ENCODE measurements around the gene EIF4G3.

Gene EIF4G3

DNA sequence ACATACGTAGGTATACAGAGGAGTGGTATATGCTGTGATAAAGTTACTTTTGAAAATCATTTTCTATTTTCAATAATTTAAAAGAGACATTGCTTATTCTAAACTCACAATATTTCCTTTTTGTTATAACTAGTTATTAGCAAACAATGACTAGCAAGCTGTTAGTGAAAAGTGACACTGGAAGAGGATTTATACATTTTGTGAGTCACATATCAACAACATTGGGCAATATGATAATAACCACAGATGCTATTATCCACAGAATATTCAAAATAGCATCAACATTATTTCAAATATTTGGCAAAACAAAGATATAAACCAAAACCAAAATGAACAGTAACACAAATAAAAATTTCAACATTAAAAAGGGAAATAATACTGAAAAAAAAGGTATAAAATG is 285.6 kb downstream of the EIF4G3 start:
- TF ChIP-seq, protein P1, sequence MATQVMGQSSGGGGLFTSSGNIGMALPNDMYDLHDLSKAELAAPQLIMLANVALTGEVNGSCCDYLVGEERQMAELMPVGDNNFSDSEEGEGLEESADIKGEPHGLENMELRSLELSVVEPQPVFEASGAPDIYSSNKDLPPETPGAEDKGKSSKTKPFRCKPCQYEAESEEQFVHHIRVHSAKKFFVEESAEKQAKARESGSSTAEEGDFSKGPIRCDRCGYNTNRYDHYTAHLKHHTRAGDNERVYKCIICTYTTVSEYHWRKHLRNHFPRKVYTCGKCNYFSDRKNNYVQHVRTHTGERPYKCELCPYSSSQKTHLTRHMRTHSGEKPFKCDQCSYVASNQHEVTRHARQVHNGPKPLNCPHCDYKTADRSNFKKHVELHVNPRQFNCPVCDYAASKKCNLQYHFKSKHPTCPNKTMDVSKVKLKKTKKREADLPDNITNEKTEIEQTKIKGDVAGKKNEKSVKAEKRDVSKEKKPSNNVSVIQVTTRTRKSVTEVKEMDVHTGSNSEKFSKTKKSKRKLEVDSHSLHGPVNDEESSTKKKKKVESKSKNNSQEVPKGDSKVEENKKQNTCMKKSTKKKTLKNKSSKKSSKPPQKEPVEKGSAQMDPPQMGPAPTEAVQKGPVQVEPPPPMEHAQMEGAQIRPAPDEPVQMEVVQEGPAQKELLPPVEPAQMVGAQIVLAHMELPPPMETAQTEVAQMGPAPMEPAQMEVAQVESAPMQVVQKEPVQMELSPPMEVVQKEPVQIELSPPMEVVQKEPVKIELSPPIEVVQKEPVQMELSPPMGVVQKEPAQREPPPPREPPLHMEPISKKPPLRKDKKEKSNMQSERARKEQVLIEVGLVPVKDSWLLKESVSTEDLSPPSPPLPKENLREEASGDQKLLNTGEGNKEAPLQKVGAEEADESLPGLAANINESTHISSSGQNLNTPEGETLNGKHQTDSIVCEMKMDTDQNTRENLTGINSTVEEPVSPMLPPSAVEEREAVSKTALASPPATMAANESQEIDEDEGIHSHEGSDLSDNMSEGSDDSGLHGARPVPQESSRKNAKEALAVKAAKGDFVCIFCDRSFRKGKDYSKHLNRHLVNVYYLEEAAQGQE (IDR thresholded peaks at IDR 0.05; ENCODE audit: insufficient read depth in 1 of 2, low read depth in 2 of 2, low read length in 2 of 2) = no peak
- TF ChIP-seq POLR2AphosphoS5 (IDR thresholded peaks at IDR 0.05; ENCODE audit: low read depth, low read length) (no peak), FOXP2 (optimal IDR thresholded peaks at IDR 0.05; ENCODE audit: borderline replicate concordance, extremely low read depth, extremely low read length, insufficient read depth) (no peak), TAF1 (IDR thresholded peaks at IDR 0.05; ENCODE audit: borderline replicate concordance, insufficient read depth, low read length) (no peak), SIN3A (IDR thresholded peaks at IDR 0.05; ENCODE audit: borderline replicate concordance, insufficient read depth, low read length) (no peak)

GRCh38 chr1:20887246-20887645 is 289.5 kb downstream of the EIF4G3 start:
- TF ChIP-seq FOXP2 (optimal IDR thresholded peaks at IDR 0.05; ENCODE audit: borderline replicate concordance, extremely low read depth, extremely low read length, insufficient read depth) = no peak
- no peak for TF ChIP-seq SIN3A (IDR thresholded peaks at IDR 0.05; ENCODE audit: borderline replicate concordance, insufficient read depth, low read length)
- TF ChIP-seq, protein P1 (IDR thresholded peaks at IDR 0.05; ENCODE audit: insufficient read depth in 1 of 2, low read depth in 2 of 2, low read length in 2 of 2) = no peak
- TF ChIP-seq TAF1 (IDR thresholded peaks at IDR 0.05; ENCODE audit: borderline replicate concordance, insufficient read depth, low read length) = no peak
- TF ChIP-seq POLR2AphosphoS5 (IDR thresholded peaks at IDR 0.05; ENCODE audit: low read depth, low read length) = no peak

DNA sequence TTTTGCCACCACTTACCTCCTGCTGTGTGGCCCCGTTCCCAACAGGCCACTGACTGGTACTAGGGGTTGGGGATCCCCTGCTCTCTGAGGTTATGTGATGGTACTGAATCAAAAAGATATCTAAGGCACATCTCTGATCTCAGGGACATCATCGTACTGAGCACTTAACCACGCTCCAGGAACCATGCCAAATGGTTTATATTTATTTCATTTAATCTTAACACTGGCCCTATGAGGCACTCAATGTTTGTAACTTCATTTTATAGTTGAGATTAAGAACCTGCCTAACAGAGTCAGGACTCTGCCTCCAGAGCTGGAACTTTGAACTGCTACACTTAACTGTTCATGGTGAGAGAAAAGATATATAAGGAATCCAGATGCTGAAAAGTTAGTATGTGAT is 291.6 kb downstream of the EIF4G3 start:
- TF ChIP-seq TAF1 (IDR thresholded peaks at IDR 0.05; ENCODE audit: borderline replicate concordance, insufficient read depth, low read length) (no peak), FOXP2 (optimal IDR thresholded peaks at IDR 0.05; ENCODE audit: borderline replicate concordance, extremely low read depth, extremely low read length, insufficient read depth) (no peak), SIN3A (IDR thresholded peaks at IDR 0.05; ENCODE audit: borderline replicate concordance, insufficient read depth, low read length) (no peak), POLR2AphosphoS5 (IDR thresholded peaks at IDR 0.05; ENCODE audit: low read depth, low read length) (no peak)
- TF ChIP-seq, protein P1 (IDR thresholded peaks at IDR 0.05; ENCODE audit: insufficient read depth in 1 of 2, low read depth in 2 of 2, low read length in 2 of 2) = no peak

DNA sequence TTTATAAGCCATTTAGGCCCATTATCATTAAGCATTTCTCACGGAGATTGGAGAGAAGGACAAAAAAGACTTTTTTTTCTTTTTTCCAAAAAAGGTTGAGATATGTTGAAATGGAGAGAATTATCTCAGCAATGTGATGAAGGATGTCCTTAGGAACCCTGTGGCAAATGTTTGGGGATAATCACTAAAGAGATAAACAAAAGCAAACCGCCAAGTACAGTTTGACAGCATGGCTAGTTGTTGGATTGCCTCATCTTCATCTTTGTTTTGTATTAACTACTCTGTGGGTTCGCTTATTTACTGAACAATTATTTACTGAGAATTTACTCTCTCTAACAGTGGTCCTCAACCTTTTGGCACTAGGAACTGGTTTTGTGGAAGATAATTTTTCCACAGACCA is 292.2 kb downstream of the EIF4G3 start:
- no peak for TF ChIP-seq TAF1 (IDR thresholded peaks at IDR 0.05; ENCODE audit: borderline replicate concordance, insufficient read depth, low read length)
- TF ChIP-seq POLR2AphosphoS5 (IDR thresholded peaks at IDR 0.05; ENCODE audit: low read depth, low read length) = no peak
- no peak for TF ChIP-seq FOXP2 (optimal IDR thresholded peaks at IDR 0.05; ENCODE audit: borderline replicate concordance, extremely low read depth, extremely low read length, insufficient read depth)
- TF ChIP-seq, protein P1 (IDR thresholded peaks at IDR 0.05; ENCODE audit: insufficient read depth in 1 of 2, low read depth in 2 of 2, low read length in 2 of 2) = no peak
- TF ChIP-seq SIN3A (IDR thresholded peaks at IDR 0.05; ENCODE audit: borderline replicate concordance, insufficient read depth, low read length) = no peak

GRCh38 chr1:20883766-20884165 is 292.9 kb downstream of the EIF4G3 start:
- TF ChIP-seq FOXP2 (optimal IDR thresholded peaks at IDR 0.05; ENCODE audit: borderline replicate concordance, extremely low read depth, extremely low read length, insufficient read depth) = no peak
- TF ChIP-seq SIN3A (IDR thresholded peaks at IDR 0.05; ENCODE audit: borderline replicate concordance, insufficient read depth, low read length) = no peak
- no peak for TF ChIP-seq POLR2AphosphoS5 (IDR thresholded peaks at IDR 0.05; ENCODE audit: low read depth, low read length)
- TF ChIP-seq TAF1 (IDR thresholded peaks at IDR 0.05; ENCODE audit: borderline replicate concordance, insufficient read depth, low read length) = no peak
- TF ChIP-seq, protein P1 (IDR thresholded peaks at IDR 0.05; ENCODE audit: insufficient read depth in 1 of 2, low read depth in 2 of 2, low read length in 2 of 2) = no peak
